OCI-LY7 (cell line): ENCODE results near the gene FEN1.

Experiments
- CTCF ChIP-seq: fragments of 200-600 bp; sonication (generic); conservative IDR thresholded peaks from 2 replicates; pipeline ENCODE4 v1.5.1; 2014; ENCODE audit warnings: mild to moderate bottlenecking, antibody characterized with exemption, low read length, moderate library complexity, mixed read lengths
- EZH2phosphoT487 ChIP-seq: fragments of 200-600 bp; sonication (generic); IDR thresholded peaks from 2 replicates; pipeline ENCODE4 v1.6.1; 2018; ENCODE audit warnings: low read depth, borderline replicate concordance, mild to moderate bottlenecking, mixed run types, antibody characterized with exemption, low read length, moderate library complexity, mixed read lengths

GRCh38 chr11:61746442-61747191 lies 46.1 kb upstream of the FEN1 start:
- no peak for TF ChIP-seq CTCF
- no peak for TF ChIP-seq EZH2phosphoT487
